ENCODE measurements around the gene BAIAP3. TPM values are rescaled to one million over a fixed set of nuclear protein-coding genes. Genes with fewer than 3 reads are reported as not detected.
A peak's percentile ranks its signal among the peaks of the same experiment; 100 is the strongest.
"Not testable (repeated sequence)": the region's sequence is repeated elsewhere in the genome, so short reads cannot be mapped to it uniquely, and the experiment has no call there.

BAIAP3 gene
- total RNA-seq, 2 experiments from 2014 or later = 27.4 to 31.2 TPM

DNA sequence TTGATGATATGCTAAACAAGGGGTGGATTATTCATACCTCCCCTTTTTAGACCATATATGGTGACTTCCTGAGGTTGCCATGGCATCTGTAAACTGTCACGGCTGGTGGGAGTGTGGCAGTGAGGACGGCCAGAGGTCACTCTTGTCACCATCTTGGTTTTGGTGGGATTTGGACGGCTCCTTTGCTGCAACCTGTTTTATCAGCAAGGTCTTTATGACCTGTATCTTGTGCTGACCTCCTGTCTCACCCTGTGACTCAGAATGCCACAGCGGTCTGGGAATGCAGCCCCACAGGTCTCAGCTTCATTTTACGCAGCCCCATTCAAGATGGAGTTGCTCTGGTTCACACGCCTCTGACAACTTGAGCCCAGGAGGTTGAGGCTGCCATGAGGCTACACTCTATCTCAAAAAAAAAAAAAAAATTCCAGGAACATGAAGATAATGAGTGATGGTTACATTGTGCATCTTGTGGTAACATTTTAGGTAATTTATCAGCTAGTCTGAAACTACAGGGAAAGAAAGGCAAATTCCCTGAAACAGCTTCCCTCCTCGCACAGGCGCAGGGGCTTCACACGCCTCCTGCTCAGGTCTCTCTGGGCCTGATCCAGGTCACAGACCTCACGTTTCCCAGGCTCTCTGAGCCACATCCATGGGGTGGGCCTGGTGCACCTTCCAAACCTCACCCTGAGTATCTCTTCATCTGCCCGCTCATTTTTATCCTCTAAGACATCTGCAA is 39.4 kb upstream of the BAIAP3 start:
- Mint-ChIP-seq H3K9me3 (no peaks in the 10 kb centered on the region), H3K4me3 (no peak overlapping the region), H3K27me3 (peaks cover 38% of the 10 kb centered on the region), H3K27ac (no peak overlapping the region), H3K4me1 (peaks cover 5% of the 10 kb centered on the region), H3K36me3 (no peaks in the 10 kb centered on the region)
- DNase-seq (no peak), ATAC-seq (ENCODE audit: low read depth) (no peak)
- POLR2A ChIA-PET = no interaction called here

DNA sequence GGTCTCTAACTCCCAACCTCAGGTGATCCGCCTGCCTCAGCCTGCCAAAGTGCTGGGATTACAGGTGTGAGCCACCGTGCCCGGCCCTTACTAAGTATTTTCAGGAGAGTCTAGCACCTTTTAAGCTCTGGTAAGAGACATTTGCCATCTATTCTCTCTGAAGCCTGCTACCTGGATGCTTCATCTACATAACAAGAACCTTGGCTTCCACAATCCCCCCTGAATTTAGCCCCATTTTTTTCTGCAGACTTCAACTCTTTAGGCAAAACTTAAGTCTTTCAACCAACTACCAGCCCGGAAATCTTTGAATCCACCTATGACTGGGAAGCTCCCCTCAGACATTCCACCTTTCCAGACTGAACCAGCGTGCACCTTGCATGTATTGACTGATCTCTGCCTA is 38.0 kb upstream of the BAIAP3 start:
- Mint-ChIP-seq H3K9me3 (no peaks in the 10 kb centered on the region), H3K4me3 (no peak overlapping the region), H3K27me3 (peaks cover 25% of the 10 kb centered on the region), H3K4me1 (peaks cover 5% of the 10 kb centered on the region), H3K36me3 (no peaks in the 10 kb centered on the region), H3K27ac (no peak overlapping the region)
- POLR2A ChIA-PET = interaction anchor here (0.7 kb wide), 1 partner anchor 405 kb away, joined by 5 read pairs; no protein-coding TSS in a partner anchor
- ATAC-seq (ENCODE audit: low read depth) (no peak), DNase-seq (no peak)

DNA sequence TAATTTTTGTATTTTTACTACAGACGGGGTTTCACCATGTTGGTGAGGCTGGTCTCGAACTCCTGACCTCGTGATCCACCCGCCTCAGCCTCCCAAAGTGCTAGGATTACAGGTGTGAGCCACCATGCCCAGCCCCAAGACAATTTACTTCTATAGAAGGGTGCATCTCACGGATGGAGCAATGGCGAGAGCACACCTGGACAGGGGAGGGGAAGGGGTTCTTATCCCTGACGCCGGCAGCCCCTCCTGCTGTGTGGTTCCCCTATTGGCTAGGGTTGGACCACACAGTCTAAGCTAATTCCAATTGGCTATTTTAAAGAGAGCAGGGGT is 36.8 kb upstream of the BAIAP3 start:
- H3K4me1 Mint-ChIP-seq; H3K4me3 Mint-ChIP-seq; H3K27ac Mint-ChIP-seq; ATAC-seq (ENCODE audit: low read depth); POLR2A ChIA-PET; H3K36me3 Mint-ChIP-seq; H3K9me3 Mint-ChIP-seq; DNase-seq: not testable (repeated sequence)
- H3K27me3 Mint-ChIP-seq = peaks cover 17% of the 10 kb centered on the region

DNA sequence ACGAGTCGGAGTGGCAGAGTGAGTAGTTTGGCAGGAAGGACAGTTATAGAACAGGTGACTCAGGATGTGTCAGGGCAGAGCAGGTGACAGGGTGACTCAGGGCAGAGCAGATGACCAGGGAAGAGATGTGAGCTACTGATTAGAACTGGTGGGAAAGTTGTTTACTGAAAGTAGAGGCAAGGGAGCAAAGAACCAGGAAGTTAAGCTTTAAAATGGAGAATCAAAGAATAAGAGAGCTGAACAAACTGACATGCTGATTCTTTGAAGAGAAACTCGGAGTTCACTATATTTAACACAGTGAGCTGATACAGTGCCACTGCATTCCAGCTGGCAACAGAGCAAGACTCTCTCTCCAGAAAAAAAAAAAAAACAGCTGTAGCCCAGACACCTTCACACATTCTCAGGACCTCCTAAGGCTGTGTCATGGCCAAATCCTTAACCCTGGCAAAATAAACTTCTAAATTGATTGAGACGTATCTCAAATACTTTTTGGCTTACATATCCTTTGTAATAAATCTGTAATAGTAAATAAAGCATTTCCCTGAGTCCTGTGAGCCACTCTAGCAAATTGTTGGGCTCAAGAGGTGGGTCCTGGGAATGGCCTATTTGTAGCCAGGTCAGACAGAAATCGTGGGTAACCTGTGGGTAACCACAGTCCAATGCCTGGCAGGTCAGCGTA is 36.3 kb upstream of the BAIAP3 start:
- H3K9me3 Mint-ChIP-seq = no peaks in the 10 kb centered on the region

DNA sequence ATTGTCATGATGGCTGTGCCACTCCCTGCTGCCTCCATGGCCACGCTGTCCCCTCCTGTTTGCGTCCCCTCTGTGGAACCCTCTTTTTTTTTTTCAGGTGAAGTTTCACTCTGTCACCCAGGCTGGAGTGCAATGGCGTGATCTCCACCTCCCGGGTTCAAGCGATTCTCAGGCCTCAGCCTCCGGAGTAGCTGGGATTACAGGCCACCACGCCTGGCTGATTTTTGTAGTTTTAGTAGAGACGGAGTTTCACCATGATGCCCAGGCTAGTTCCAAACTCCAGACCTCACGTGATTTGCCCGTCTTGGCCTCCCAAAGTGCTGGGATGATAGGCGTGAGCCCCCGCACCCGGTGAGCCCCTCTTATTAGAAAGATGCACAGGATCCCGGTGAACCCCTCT is 35.0 kb upstream of the BAIAP3 start:
- H3K9me3 Mint-ChIP-seq = no peaks in the 10 kb centered on the region
- H3K27me3 Mint-ChIP-seq = peaks cover 7% of the 10 kb centered on the region
- no peak for DNase-seq
- POLR2A ChIA-PET = no interaction called here
- H3K4me3 Mint-ChIP-seq = no peak overlapping the region
- H3K36me3 Mint-ChIP-seq = no peaks in the 10 kb centered on the region
- H3K27ac Mint-ChIP-seq = no peak overlapping the region
- peaks cover 9% of the 10 kb centered on the region for H3K4me1 Mint-ChIP-seq
- no peak for ATAC-seq (ENCODE audit: low read depth)

More for the DNA sequence above, 36.3 kb upstream of the BAIAP3 start:
- Mint-ChIP-seq H3K27me3 (peaks cover 11% of the 10 kb centered on the region), H3K4me3 (no peak overlapping the region), H3K27ac (no peak overlapping the region), H3K4me1 (peaks cover 8% of the 10 kb centered on the region), H3K36me3 (no peaks in the 10 kb centered on the region)
- POLR2A ChIA-PET = no interaction called here
- ATAC-seq (ENCODE audit: low read depth) = no peak
- DNase-seq = no peak

DNA sequence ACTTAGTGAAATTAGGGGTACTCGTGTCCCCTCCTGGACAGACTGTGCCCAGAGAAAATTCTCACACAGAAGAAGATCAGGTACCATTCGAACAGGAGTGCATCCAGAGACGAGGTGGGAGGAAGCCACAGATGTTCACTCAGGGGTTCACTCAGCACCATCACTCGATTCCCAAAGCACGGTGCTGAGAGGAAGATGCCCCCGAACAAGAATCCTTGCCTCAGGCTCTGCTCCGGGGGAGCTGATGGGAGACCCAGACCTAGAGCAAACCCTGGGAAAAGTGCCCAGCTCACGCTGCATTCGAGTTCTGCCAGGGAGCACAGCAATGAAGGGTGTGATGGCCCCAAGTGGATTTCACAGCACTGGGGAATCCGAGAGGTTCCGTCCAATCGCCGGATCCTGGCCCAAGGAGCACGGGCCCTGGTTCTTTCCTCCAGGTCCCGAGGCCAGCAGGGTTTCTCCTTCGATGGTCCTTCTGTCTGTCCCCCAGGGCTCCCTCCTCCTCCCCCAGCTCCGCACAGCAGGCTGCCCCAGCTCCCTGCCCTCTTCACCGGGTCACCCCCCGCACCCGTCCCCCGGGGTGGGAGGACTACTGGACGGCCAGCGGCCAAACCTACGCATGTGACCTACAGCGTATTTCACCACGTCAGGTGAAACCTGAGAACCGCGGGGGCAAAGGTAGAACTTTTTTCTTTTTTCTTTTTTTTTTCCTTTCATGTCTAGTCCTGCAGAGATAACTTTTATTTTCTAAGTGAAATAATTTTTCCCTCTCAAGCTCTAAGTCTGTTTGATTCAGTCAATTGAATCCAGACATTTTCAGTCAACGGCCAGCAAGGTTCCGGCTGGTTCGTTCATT is 34.2 kb upstream of the BAIAP3 start:
- Mint-ChIP-seq H3K27ac (no peak overlapping the region), H3K36me3 (no peaks in the 10 kb centered on the region), H3K27me3 (peaks cover 6% of the 10 kb centered on the region), H3K9me3 (no peaks in the 10 kb centered on the region), H3K4me3 (no peak overlapping the region), H3K4me1 (peaks cover 16% of the 10 kb centered on the region)
- ATAC-seq (ENCODE audit: low read depth) = no peak
- no peak for DNase-seq
- POLR2A ChIA-PET = no interaction called here

DNA sequence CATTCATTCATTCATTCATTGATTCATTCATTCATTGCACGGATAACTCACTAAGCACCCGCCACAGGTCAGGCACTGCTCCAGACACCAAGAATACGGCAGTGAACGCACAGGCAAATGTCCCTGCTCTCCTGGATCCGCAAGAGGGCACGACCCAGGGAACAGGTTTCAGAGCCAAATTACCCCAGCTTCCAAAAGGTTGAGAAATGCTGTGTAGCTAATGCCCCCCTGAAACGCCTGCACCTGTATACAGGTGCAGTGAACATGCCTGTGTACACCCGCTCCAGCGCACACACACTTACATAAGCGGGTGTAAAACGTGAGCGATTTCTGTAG is 33.6 kb upstream of the BAIAP3 start:
- Mint-ChIP-seq H3K27ac (no peak overlapping the region), H3K36me3 (no peaks in the 10 kb centered on the region), H3K4me3 (no peak overlapping the region), H3K27me3 (peaks cover 6% of the 10 kb centered on the region), H3K4me1 (peaks cover 20% of the 10 kb centered on the region), H3K9me3 (no peaks in the 10 kb centered on the region)
- ATAC-seq (ENCODE audit: low read depth) = no peak
- DNase-seq = no peak
- POLR2A ChIA-PET = no interaction called here

DNA sequence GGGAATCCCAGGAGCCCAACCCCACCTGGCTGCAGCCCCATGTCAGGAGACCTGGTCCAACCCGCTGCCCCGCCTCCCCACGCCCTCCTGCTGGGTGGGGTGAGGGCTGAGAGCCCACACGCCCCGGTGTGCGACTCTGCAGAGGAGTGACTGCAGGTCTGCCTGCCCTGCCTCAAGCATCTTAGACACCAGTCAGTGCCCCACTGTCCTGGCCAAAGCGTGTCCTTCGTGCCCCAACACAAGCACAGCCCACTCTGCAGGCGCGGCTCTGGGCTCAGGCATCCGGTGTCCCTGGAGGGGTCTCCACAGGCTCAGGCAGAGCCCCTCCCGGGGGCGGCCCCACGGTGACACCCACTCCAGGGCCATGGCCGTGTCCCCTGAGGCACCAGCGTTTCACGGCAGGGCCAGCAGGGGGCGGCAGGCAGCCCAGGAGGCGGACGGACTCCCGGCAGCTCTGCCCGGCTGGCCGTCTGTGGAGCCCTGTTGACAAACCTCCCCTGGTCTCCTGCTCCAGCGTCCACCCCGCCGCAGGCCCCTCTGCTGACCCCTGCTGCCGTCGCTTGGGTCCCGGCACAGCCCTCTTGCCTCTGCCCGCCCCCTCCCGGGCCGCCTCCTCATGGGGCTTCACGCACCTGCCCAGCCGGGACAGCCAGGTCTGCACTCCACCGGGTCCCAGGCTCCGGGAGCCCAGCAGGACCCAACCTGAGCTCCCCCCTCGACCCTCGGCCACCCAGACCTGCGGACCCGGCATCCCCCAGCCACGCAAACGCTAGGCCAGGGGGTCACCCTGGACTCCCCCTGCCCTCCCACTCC is 32.6 kb upstream of the BAIAP3 start:
- no peaks in the 10 kb centered on the region for H3K36me3 Mint-ChIP-seq
- ATAC-seq (ENCODE audit: low read depth) (peak; percentile 71), DNase-seq (peak; percentile 90)
- H3K9me3 Mint-ChIP-seq = no peaks in the 10 kb centered on the region
- no peak overlapping the region for H3K27ac Mint-ChIP-seq
- H3K4me1 Mint-ChIP-seq = peaks cover 22% of the 10 kb centered on the region
- POLR2A ChIA-PET = interaction anchor here (1.0 kb wide), 1 partner anchor 41 kb away, joined by 3 read pairs; no protein-coding TSS in a partner anchor
- peak overlapping the region; percentile 35 for H3K4me3 Mint-ChIP-seq
- peaks cover 6% of the 10 kb centered on the region for H3K27me3 Mint-ChIP-seq

DNA sequence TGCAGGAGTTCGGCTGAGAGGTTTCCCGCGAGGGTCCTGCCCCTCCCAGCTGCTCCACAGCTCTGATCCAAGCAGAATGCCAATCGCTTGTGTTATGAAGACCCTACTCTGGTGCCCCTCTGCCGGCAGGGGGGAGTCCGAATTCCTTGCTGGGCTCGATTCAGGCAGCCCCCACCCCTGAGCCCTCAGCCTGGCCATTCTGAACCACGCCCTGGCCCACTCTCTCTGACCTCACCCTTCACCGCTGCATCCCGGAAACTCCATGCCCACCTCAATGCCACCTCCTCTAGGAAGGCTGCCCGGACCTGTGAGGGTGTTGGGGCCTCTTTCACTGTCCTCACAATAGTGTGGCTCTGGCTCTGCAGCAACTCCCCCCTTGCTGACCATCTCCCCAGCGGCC is 31.9 kb upstream of the BAIAP3 start:
- Mint-ChIP-seq H3K27ac (peak overlapping the region; percentile 42), H3K36me3 (no peaks in the 10 kb centered on the region), H3K4me3 (peak overlapping the region; percentile 35), H3K4me1 (peaks cover 28% of the 10 kb centered on the region), H3K9me3 (no peaks in the 10 kb centered on the region), H3K27me3 (peaks cover 5% of the 10 kb centered on the region)
- ATAC-seq (ENCODE audit: low read depth) (no peak), DNase-seq (no peak)
- POLR2A ChIA-PET = interaction anchor here (1.0 kb wide), 1 partner anchor 41 kb away, joined by 3 read pairs; no protein-coding TSS in a partner anchor

DNA sequence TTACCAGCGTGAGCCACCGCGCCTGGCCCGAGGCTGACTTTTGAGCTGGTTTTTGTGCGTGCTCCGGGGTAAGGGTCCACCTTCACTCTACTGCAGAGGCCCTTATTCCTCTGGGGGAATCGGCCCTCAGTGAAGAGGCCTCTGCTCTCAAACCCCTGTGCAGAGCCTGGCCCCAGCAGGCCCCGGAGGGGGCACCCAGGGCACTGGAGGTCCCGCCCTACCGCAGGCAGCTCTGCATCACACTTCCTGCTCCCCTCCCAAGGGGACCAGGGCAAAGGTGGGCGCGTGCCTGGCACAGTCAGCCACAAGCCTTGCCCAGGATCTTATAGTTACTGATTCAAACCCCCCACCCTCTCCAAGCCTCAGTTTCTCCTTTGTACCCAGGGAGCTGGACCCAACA is 27.6 kb upstream of the BAIAP3 start:
- Mint-ChIP-seq H3K9me3 (no peaks in the 10 kb centered on the region), H3K36me3 (peaks cover 8% of the 10 kb centered on the region), H3K27me3 (no peaks in the 10 kb centered on the region), H3K4me1 (peaks cover 35% of the 10 kb centered on the region), H3K27ac (peak overlapping the region; percentile 73), H3K4me3 (peak overlapping the region; percentile 30)
- POLR2A ChIA-PET = interaction anchor here (1.2 kb wide), 1 partner anchor 306 kb away, joined by 3 read pairs; the partner anchor contains the start of gene IFT140
- ATAC-seq (ENCODE audit: low read depth) = no peak
- no peak for DNase-seq

DNA sequence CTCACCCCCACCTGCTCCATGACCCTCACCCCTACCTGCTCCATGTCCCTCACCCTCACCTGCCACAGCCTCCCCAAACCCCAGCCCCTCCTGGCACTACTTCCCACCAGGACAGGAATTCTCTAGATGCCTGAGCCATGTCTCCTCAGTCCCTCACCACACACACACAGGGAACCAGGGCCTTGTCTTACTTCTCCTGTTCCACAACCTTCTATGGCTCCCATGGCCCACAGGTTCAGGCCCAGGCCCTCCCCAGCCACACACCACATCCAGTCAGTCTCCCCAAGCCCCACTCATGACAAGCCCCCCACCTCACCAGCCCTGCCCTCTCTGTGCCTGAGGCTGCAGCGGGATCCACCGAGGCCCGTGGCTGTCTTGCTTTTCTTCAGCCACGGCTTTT is 27.1 kb upstream of the BAIAP3 start:
- Mint-ChIP-seq H3K9me3 (no peaks in the 10 kb centered on the region), H3K27me3 (no peaks in the 10 kb centered on the region), H3K4me1 (peaks cover 40% of the 10 kb centered on the region), H3K36me3 (peaks cover 11% of the 10 kb centered on the region), H3K27ac (peak overlapping the region; percentile 73), H3K4me3 (peak overlapping the region; percentile 30)
- DNase-seq (no peak), ATAC-seq (ENCODE audit: low read depth) (no peak)
- POLR2A ChIA-PET = interaction anchor here (1.2 kb wide), 1 partner anchor 305 kb away, joined by 3 read pairs; the partner anchor contains the start of gene IFT140

DNA sequence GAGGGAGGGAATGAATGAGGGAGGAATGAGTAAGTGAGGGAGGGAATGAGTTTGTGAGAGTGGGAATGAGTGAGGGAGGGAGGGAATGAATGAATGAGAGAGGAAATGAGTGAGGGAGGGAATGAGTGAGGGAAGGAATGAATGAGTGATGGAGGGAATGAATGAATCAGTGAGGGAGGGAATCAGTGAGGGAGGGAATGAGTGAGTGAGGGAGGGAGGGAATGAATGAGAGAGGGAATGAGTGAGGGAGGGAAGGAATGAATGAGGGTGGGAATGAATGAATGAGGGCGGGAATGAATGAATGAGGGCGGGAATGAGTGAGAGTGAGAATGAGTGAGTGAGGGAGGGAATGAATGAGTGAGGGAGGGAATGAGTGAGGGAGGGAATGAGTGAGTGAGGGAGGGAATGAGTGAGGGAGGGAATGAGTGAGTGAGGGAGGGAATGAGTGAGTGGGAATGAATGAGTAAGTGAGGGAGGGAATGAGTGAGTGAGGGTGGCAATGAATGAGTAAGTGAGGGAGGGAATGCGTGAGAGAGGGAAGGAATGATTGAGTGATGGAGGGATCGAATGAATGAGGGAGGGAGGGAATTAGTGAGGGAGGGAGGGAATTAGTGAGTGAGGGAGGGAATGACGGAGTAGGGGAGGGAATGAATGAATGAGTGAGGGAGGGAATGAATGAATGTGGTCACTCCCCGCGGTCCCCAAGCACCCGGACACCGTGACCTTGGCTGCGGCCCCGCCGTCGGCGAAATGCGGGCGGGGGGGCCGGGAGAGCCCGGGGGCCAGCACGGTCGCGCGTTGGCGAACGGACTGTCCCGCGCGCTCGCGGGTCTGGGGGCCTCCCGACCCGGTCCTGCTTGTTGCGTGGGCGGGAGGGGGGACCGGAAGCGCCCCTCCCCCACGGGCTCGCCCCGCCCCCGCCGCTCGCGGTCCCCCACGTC is 25.1 kb upstream of the BAIAP3 start:
- no peak for ATAC-seq (ENCODE audit: low read depth)
- Mint-ChIP-seq H3K27me3 (no peaks in the 10 kb centered on the region), H3K9me3 (no peaks in the 10 kb centered on the region), H3K4me1 (peaks cover 41% of the 10 kb centered on the region), H3K36me3 (peaks cover 11% of the 10 kb centered on the region), H3K4me3 (peak overlapping the region; percentile 90), H3K27ac (peak overlapping the region; percentile 99)
- POLR2A ChIA-PET = interaction anchor here (0.6 to 1.6 kb wide), 4 partner anchors 24 to 474 kb away, joined by 3 to 13 read pairs (median 9); partner anchors contain the start of genes BAIAP3, CRAMP1, IFT140 and NUBP2
- no peak for DNase-seq

Data from activated naive CD8-positive, alpha-beta T cell treated with anti-CD3 and anti-CD28 coated beads, Interleukin-2, amount 10 ng/mL, durations not matched to agents 7 days and 5 days (primary cell).